ENCODE results near the gene NSMCE4A. TPM values are rescaled to one million over a fixed set of nuclear protein-coding genes. Genes with fewer than 3 reads are reported as not detected.
"Not testable (repeated sequence)": the region's sequence is repeated elsewhere in the genome, so short reads cannot be mapped to it uniquely, and the experiment has no call there.

Gene NSMCE4A
- total RNA-seq, 4 donors from 2014 or later = 65.2 to 135 (median 85.1) TPM

GRCh38 chr10:121936295-121936694, 38.7 kb downstream of the NSMCE4A start:
- H3K9me3 ChIP-seq = no peaks in the 10 kb centered on the region
- no peak for TF ChIP-seq EP300 (IDR thresholded peaks at IDR 0.05)
- no peak for TF ChIP-seq CTCF (IDR thresholded peaks at IDR 0.05)
- no peak for TF ChIP-seq POLR2AphosphoS5 (IDR thresholded peaks at IDR 0.05)
- no peak for TF ChIP-seq POLR2A (IDR thresholded peaks at IDR 0.05)
- H3K36me3 ChIP-seq = no peaks in the 10 kb centered on the region
- H3K4me3 ChIP-seq = no peak overlapping the region
- no peak overlapping the region for H3K27ac ChIP-seq
- 88 to 100% methylated on average over 1 to 2 of the region's 2 CpGs for WGBS, 2 donors (ENCODE audit: low coverage in 1 of 2)
- no peak for ATAC-seq
- peaks cover 0 to 4% (median 0%) of the 10 kb centered on the region in 3 donors for H3K4me1 ChIP-seq
- H3K27me3 ChIP-seq = no peaks in the 10 kb centered on the region

GRCh38 chr10:121935702-121936101, 39.3 kb downstream of the NSMCE4A start:
- no peak for ATAC-seq
- WGBS, 2 donors (ENCODE audit: low coverage in 1 of 2) = 33 to 57% methylated on average over 6 of the region's 7 CpGs
- Histone ChIP-seq H3K4me1 (peaks cover 0 to 4% (median 0%) of the 10 kb centered on the region in 3 donors), H3K36me3 (no peaks in the 10 kb centered on the region), H3K9me3 (no peaks in the 10 kb centered on the region), H3K4me3 (no peak overlapping the region), H3K27me3 (no peaks in the 10 kb centered on the region), H3K27ac (no peak overlapping the region)
- TF ChIP-seq EP300 (IDR thresholded peaks at IDR 0.05) = no peak
- TF ChIP-seq POLR2A (IDR thresholded peaks at IDR 0.05) = no peak
- no peak for TF ChIP-seq CTCF (IDR thresholded peaks at IDR 0.05)
- no peak for TF ChIP-seq POLR2AphosphoS5 (IDR thresholded peaks at IDR 0.05)

GRCh38 chr10:121930268-121931085, 44.5 kb downstream of the NSMCE4A start:
- not testable (repeated sequence) for H3K36me3 ChIP-seq, H3K9me3 ChIP-seq, ATAC-seq, H3K4me3 ChIP-seq, H3K27me3 ChIP-seq
- peak overlapping the region in 1 of 4 donors; percentile 44 for H3K27ac ChIP-seq
- H3K4me1 ChIP-seq = peaks cover 0 to 36% (median 0%) of the 10 kb centered on the region in 3 donors
- WGBS, 2 donors (ENCODE audit: low coverage in 1 of 2) = 57 to 59% methylated on average over 8 to 11 of the region's 11 CpGs

GRCh38 chr10:121929585-121930267, 45.3 kb downstream of the NSMCE4A start:
- H3K9me3 ChIP-seq, H3K27me3 ChIP-seq, ATAC-seq, H3K36me3 ChIP-seq, H3K4me3 ChIP-seq: not testable (repeated sequence)
- peak overlapping the region in 1 of 4 donors; percentile 44 for H3K27ac ChIP-seq
- H3K4me1 ChIP-seq = peaks cover 0 to 42% (median 0%) of the 10 kb centered on the region in 3 donors
- WGBS, 2 donors (ENCODE audit: low coverage in 1 of 2) = 69 to 91% methylated on average over 5 to 12 of the region's 14 CpGs

GRCh38 chr10:121928528-121928884, 46.5 kb downstream of the NSMCE4A start:
- Histone ChIP-seq H3K4me3 (peak overlapping the region; percentile 73 to 98), H3K27ac (peak overlapping the region; percentile 88 to 99 (median 98)), H3K36me3 (no peaks in the 10 kb centered on the region), H3K27me3 (no peaks in the 10 kb centered on the region), H3K9me3 (no peaks in the 10 kb centered on the region), H3K4me1 (peaks cover 0 to 44% (median 0%) of the 10 kb centered on the region in 3 donors)
- 0 to 8% methylated on average over 3 to 4 of the region's 20 CpGs for WGBS, 2 donors (ENCODE audit: low coverage in 1 of 2)
- TF ChIP-seq CTCF (IDR thresholded peaks at IDR 0.05) (no peak), EP300 (IDR thresholded peaks at IDR 0.05) (no peak), POLR2AphosphoS5 (IDR thresholded peaks at IDR 0.05) (no peak), POLR2A (IDR thresholded peaks at IDR 0.05) (no peak)
- ATAC-seq = no peak
